DOHH2 (cell line): ENCODE measurements around the gene ST7.

Experiments used
- H3F3A ChIP-seq: fragments of 200-600 bp; sonication (generic), shearing (Covaris generic); 2 replicates; pipeline ENCODE4 v1.6.0; 2016; ENCODE audit warnings: antibody characterized with exemption, mild to moderate bottlenecking; ENCODE audit not compliant: control insufficient read depth, insufficient read depth
- H3K27ac ChIP-seq: fragments of 200-600 bp; sonication (generic); 2 replicates; pipeline ENCODE4 v1.5.1; 2014; ENCODE audit warnings: low read depth, mild to moderate bottlenecking, low read length, moderate library complexity
- H3K27me3 ChIP-seq: fragments of 200-600 bp; sonication (generic); 2 replicates; pipeline ENCODE4 v1.6.1; 2014; ENCODE audit warnings: mild to moderate bottlenecking, low read length, mixed read lengths; ENCODE audit not compliant: control insufficient read depth
- H3K36me3 ChIP-seq: fragments of 200-600 bp; sonication (generic); 2 replicates; pipeline ENCODE4 v1.6.1; 2014; ENCODE audit warnings: mild to moderate bottlenecking, low read length, moderate library complexity, mixed read lengths; ENCODE audit not compliant: control insufficient read depth
- H3K4me1 ChIP-seq: fragments of 200-600 bp; sonication (generic); 2 replicates; pipeline ENCODE4 v1.6.1; 2014; ENCODE audit warnings: mild to moderate bottlenecking, low read length, mixed read lengths; ENCODE audit not compliant: control insufficient read depth
- H3K4me2 ChIP-seq: fragments of 200-600 bp; sonication (generic); 2 replicates; pipeline ENCODE4 v1.6.0; 2014; ENCODE audit warnings: mild to moderate bottlenecking, low read length, moderate library complexity
- H3K4me3 ChIP-seq: fragments of 200-600 bp; sonication (generic); 2 replicates; pipeline ENCODE4 v1.5.1; 2014; ENCODE audit warnings: mild to moderate bottlenecking, low read length, mixed read lengths
- H3K79me2 ChIP-seq: fragments of 200-600 bp; sonication (generic); 2 replicates; pipeline ENCODE4 v1.6.1; 2014; ENCODE audit warnings: mild to moderate bottlenecking, low read length, mixed read lengths; ENCODE audit not compliant: control insufficient read depth
- H3K9me2 ChIP-seq: fragments of 200-600 bp; sonication (generic); replicated peaks from 2 replicates; pipeline ENCODE4 v1.6.1; 2014; ENCODE audit warnings: mild to moderate bottlenecking, low read length, mixed read lengths; ENCODE audit not compliant: control insufficient read depth
- H3K9me3 ChIP-seq: fragments of 200-600 bp; sonication (generic); 2 replicates; pipeline ENCODE4 v1.6.1; 2014; ENCODE audit warnings: antibody characterized with exemption, low read length, mixed read lengths; ENCODE audit not compliant: control insufficient read depth, insufficient read depth
- H4K20me1 ChIP-seq: fragments of 200-600 bp; sonication (generic); 2 replicates; pipeline ENCODE4 v1.6.0; 2014; ENCODE audit warnings: low read depth, mild to moderate bottlenecking, antibody characterized with exemption, low read length, moderate library complexity; ENCODE audit not compliant: control insufficient read depth, insufficient read depth
- CTCF ChIP-seq: fragments of 200-600 bp; sonication (generic); IDR thresholded peaks from one replicate; pipeline ENCODE4 v1.5.1; 2014; ENCODE audit warnings: antibody characterized with exemption, mild to moderate bottlenecking, low read depth, low read length; ENCODE audit not compliant: poor library complexity, severe bottlenecking
- EZH2phosphoT487 ChIP-seq: fragments of 200-600 bp; sonication (generic); IDR thresholded peaks from 2 replicates; pipeline ENCODE4 v1.6.1; 2017; ENCODE audit warnings: borderline replicate concordance, mild to moderate bottlenecking, antibody characterized with exemption, low read length, moderate library complexity, mixed read lengths

Gene ST7

GRCh38 chr7:117138495-117138894, 185.2 kb downstream of the ST7 start:
- Histone ChIP-seq H3F3A (no peaks in the 10 kb centered on the region), H3K27me3 (no peaks in the 10 kb centered on the region), H3K4me2 (no peak overlapping the region), H3K4me1 (no peaks in the 10 kb centered on the region), H3K79me2 (no peaks in the 10 kb centered on the region), H3K9me2 (no peaks in the 10 kb centered on the region), H4K20me1 (no peaks in the 10 kb centered on the region), H3K4me3 (no peak overlapping the region), H3K27ac (no peak overlapping the region), H3K9me3 (no peaks in the 10 kb centered on the region), H3K36me3 (no peaks in the 10 kb centered on the region)
- TF ChIP-seq CTCF (no peak), EZH2phosphoT487 (no peak)

DNA sequence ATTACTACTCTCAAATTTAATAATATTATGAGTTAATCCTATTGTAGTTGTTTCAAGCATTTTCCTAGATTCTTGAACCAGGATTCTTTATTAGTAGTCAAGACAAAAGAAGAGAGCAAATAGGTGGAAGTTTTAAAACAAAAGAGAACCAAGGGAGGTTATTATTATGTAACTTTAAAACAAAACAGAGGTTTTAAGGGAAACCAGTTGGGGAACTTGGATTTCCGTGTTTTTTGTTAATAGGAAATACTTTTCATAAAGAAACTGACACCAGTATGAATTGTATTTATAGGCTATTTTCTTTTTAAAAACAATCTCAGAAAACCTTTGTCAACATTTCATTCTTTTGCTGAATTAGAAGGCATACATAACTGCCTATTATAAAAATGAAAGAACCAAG, 185.7 kb downstream of the ST7 start:
- no peaks in the 10 kb centered on the region for H3K27me3 ChIP-seq
- TF ChIP-seq EZH2phosphoT487 (no peak), CTCF (no peak)
- no peak overlapping the region for H3K27ac ChIP-seq
- H3K4me1 ChIP-seq: no peaks in the 10 kb centered on the region
- no peaks in the 10 kb centered on the region for H3F3A ChIP-seq
- H3K9me2 ChIP-seq: no peaks in the 10 kb centered on the region
- H3K9me3 ChIP-seq: no peaks in the 10 kb centered on the region
- H3K36me3 ChIP-seq: no peaks in the 10 kb centered on the region
- H3K79me2 ChIP-seq: no peaks in the 10 kb centered on the region
- no peak overlapping the region for H3K4me3 ChIP-seq
- H4K20me1 ChIP-seq: no peaks in the 10 kb centered on the region
- H3K4me2 ChIP-seq: no peak overlapping the region

DNA sequence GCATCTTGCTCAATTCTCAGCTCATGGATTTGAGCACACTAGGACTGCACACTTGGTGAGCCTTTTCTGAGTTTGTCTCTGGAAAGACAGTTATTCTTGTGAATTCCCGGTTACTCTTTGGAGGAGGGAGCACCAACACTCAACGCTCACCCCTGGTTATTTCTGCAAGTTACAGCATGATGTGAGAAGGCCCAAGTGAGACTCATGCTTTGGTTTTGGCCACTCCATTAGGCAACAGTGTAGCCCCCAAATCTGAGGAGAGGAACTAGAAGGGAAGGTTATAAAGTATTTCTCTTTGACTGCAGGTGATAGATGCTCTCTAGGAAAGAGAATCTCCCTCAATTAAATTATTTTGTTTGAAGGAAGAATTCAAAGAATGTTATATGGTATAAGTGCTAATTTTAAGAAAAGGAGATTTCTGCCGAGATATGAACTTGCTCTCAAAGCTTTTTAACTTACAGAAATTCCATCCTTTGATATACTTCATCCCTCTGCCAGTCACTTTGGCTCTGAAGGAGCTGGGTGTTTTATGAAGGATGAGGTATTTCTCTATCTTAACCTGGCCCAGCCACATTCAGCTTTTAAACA, 186.2 kb downstream of the ST7 start:
- H3K4me1 ChIP-seq: no peaks in the 10 kb centered on the region
- no peaks in the 10 kb centered on the region for H3K36me3 ChIP-seq
- no peaks in the 10 kb centered on the region for H3K79me2 ChIP-seq
- H4K20me1 ChIP-seq: no peaks in the 10 kb centered on the region
- no peak overlapping the region for H3K27ac ChIP-seq
- H3F3A ChIP-seq: no peaks in the 10 kb centered on the region
- no peaks in the 10 kb centered on the region for H3K9me2 ChIP-seq
- H3K4me3 ChIP-seq: no peak overlapping the region
- H3K9me3 ChIP-seq: no peaks in the 10 kb centered on the region
- TF ChIP-seq CTCF (no peak), EZH2phosphoT487 (no peak)
- no peaks in the 10 kb centered on the region for H3K27me3 ChIP-seq
- no peak overlapping the region for H3K4me2 ChIP-seq

DNA sequence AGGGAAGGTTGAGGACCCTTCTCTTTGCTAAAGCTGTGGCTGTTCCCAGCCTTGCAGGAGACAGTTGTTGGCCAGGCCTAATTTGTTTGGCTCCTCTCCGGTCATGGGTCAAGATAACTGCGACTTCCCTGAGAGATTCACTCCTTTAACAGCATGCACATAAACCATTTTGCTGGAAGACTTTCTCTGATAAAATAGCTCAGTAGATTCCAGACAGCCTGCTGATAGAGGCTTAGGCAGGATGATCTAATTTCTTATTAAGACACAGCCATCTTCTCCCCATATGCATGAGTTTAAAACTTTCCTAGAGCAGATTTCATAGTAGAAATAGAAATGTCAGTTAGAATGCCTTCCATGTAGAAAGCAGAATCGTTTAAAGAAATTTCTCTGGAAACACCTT, 187.6 kb downstream of the ST7 start:
- H3K79me2 ChIP-seq: no peaks in the 10 kb centered on the region
- no peaks in the 10 kb centered on the region for H3K9me2 ChIP-seq
- no peaks in the 10 kb centered on the region for H4K20me1 ChIP-seq
- no peaks in the 10 kb centered on the region for H3K4me1 ChIP-seq
- no peak overlapping the region for H3K4me2 ChIP-seq
- no peaks in the 10 kb centered on the region for H3K36me3 ChIP-seq
- no peak overlapping the region for H3K27ac ChIP-seq
- no peaks in the 10 kb centered on the region for H3K27me3 ChIP-seq
- TF ChIP-seq CTCF (no peak), EZH2phosphoT487 (no peak)
- no peaks in the 10 kb centered on the region for H3F3A ChIP-seq
- H3K9me3 ChIP-seq: no peaks in the 10 kb centered on the region
- H3K4me3 ChIP-seq: no peak overlapping the region
